GM12892 (cell line): ENCODE data around the gene PMEPA1.

Experiments used
- POLR2A ChIP-seq: IDR thresholded peaks from 2 replicates; pipeline ENCODE4 v1.6.1; 2011; ENCODE audit warnings: low read depth, low read length, control low read depth
- POLR2AphosphoS5 ChIP-seq: IDR thresholded peaks from 2 replicates; pipeline ENCODE4 v1.6.1; 2011; ENCODE audit warnings: low read depth, low read length, control low read depth
- TAF1 ChIP-seq: IDR thresholded peaks from 2 replicates; pipeline ENCODE4 v1.6.1; 2011; ENCODE audit warnings: low read depth, mild to moderate bottlenecking, control low read depth, low read length, borderline replicate concordance

DNA sequence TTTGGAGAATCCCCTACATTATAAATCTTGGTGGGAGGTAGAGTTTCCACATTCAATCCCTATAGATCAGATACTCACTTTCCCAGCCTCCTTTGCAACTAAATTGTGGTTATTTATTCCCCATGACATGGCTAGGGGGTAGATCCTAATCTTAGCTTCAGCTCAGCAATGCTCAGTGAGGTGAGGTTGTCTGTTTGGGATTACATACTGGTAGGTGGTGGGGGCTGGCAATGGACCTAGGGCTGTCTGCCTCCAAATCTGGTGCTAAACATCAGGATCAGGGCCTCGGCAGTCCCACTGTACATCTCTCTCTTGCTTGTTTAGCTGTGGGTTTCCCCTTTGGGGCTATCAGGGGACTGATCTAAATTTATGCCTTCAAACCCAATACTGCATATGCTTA lies 45.8 kb upstream of the PMEPA1 start:
- TF ChIP-seq POLR2A, result no peak
- TF ChIP-seq POLR2AphosphoS5, result no peak
- TF ChIP-seq TAF1, result no peak
